Effector CD8-positive, alpha-beta T cell (primary cell): ENCODE results near the gene AIM2.

ENCODE experiments used
- DNase-seq: peaks from one replicate; lab custom pipeline; 2025; lab: John Stamatoyannopoulos, UW

AIM2 gene

GRCh38 chr1:159015440-159015909 is 61.1 kb downstream of the AIM2 start:
- no peak for DNase-seq

DNA sequence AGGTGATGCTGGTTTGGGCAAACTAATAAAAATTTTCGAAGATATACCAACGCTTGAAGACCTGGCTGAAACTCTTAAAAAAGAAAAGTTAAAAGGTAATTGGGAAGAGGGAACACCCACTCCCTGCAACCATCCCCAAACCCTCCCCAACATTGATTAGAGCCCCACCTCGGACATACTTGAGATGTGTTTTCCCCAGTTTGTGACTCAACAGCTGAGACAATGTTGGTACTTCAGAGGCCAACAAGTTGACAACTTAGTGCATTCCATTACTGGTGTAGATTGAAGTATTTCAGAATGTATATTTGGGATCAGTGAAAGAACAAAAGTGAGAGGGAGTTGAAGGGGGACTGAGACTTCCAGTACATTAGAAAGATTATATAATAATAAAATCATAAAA is 61.7 kb downstream of the AIM2 start:
- no peak for DNase-seq

DNA sequence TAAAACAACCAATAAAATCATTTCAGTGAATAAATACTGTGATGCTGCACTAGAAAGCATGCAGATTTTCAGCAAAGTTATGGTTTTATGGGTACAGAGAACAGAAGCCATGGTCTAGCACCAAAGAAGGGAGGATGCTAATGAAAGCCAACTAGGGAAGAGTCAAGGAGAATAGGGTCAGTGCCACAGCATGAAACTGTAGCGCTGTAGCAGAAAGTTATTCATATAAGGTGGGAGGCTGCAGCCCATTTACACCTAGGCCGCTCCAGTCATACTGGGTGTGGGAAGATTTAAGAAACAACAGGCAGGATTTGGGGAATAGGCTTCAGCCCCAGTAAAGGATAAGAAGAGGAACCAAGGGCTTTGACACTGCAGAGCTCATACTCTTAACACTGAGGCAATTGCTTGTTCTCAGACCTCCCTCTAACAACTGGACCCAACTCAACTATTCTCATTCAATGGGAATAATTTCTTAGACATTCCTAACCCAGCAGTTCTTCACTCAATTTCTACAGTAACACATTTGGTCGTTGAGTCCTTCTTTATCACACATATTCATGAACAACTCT is 62.5 kb downstream of the AIM2 start:
- DNase-seq = no peak

DNA sequence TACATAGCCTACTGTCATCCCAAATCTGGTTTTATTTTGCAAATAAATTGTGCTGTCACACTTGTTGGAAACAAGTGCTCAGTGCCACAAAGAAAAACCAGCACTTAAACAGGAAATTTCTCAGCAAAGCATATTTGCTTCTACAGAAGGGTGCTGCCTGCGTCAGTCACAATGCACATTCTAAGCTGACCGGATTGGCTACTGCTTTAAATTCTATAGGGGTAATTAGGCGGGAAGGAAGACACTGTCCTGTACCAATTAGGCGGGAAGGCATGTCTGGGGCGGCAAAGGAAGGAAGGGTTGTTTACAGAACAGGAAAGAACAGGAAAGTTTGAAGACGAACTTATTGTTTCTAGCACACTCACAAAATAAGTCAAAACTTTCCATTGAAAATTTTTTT is 64.1 kb downstream of the AIM2 start:
- no peak for DNase-seq
